Measurements from ENCODE around the gene SALL1.

Gene SALL1

DNA sequence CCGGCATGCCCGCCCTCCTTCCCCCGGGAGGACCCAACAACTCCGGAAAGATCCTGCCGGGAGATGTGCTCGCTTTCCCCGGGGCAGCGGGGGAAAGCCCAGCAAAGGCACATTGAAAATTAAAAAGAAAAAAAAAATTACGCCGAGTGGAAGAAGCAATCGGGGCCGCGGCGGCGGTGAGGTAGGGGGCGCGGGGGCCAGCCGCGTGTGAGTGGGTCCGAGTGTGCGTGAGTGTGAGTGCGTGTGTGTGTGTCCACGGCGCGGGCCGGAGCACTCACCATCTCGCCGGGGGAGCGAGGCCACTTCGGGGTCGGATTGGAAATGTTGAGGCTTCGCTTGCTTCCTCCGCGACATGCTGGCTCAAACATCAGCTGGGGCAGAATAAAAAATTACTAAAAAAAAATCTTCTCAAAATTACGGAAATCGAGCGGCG lies at the start of gene SALL1:
Gene SALL1 (minus strand): TSS at position 383 of the 433 bp plus-strand sequence. CDS start 29 bp downstream, at position 354.
- DNase-seq (ENCODE audit: low read depth in 2 of 2): no peak

DNA sequence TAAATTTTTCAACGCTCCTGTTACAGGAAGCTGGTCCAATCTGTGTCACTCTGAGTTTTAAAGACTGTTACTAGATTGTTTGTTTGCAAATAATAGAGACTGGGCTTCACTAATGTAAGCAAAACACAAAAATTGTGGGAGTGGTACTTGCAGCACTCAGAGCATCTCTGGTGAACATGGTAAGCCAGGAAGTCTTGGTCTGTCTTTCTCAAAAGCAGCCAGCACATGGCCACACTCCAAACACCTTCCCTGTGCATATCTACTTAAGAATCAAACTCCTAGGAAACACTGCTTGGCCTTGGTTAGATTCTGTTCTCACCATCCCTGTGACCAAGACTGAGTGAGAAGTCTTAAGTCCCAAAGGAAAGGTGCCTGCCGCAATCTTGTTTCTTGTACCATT lies 49.7 kb upstream of the SALL1 start:
- no peak for DNase-seq (ENCODE audit: low read depth in 2 of 2)

DNA sequence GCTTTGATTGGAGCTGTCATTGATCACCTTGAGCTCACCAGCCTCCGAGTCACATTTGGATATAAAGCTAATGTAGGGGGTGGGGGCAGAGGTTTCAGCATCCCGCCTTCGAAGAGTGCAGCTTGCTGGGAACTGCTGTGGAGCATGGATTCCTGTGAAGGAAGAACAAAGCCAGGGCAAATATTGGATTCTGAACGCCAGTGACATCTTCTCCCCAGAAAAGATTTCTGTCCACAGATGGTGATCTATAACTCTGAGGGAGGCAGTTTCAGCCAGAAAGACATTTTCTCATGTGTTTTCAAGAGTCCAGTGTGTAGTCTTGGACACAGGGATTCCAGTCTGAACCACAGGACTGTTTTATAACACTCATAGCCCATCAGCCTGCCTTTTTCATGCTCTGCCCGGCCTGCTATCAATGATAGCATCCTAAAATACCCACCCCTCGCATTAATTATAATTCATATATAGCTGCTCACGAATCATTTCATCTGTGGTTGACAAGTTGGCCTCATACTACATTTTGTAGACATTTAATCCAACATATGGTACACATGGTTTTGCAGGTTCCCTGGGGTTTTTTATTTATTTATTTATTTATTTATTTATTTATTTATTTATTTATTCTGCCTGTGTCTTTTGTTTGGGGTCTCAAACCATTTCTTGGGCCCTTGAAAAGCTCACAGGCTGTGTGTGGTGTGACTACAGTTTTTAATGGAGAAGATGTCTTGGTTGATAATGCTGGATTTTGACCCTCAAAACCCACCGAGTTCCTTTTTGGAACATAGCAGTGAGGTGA lies 47.1 kb upstream of the SALL1 start:
- no peak for DNase-seq (ENCODE audit: low read depth in 2 of 2)

DNA sequence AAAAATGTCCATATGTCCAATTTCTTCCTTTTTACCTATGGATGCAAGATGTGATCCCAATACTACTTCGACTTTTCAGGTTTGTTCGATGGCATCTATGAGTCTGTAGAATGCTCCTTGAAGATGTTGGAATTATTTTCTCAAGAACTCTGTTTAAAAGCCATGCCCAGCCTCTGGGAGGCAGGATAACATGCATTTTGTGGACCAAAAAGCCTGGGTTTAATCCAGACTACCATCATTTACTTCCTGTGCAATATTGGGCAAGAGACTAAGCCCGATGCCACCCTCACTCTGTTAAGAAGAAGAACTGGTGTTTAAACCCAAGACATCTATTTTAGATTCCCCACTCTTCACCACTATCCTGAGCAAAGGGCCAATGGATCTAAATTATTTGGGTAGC lies 42.8 kb upstream of the SALL1 start:
- DNase-seq (ENCODE audit: low read depth in 2 of 2): no peak

DNA sequence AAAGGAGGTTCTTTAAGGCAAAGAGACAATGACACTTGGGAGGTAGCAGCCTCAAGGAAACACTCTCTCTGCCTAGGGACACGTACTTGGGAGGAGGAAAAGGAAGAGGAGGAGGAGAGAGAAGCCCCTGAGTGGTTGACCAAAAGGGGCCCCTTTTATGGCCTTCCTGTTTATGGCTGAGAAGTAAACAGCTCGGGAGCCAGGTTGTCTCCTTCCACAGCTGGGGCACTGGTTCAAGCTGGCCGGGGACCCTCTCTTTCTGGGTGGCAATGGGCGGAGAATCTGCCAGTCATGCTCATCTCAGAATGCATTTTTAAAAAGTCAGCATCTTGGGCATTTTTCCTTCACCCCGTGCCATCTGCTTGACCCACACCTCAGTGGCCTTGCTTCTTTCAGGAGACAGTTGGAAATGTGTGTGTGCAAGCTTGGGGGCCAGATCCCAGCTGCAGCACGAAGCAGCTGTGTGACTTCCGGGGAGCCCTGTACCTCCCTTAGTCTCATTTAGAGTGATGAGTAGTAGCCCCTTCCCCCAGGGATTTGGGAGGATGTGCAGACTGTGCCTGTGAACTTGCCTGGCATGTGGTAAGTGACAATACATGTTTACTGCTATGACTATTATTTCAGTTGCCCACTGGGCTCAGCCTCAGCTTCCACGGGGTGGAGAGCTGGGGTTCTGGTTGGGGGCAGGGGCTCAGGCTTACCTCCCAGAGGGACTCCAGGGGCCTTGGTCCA lies 33.8 kb upstream of the SALL1 start:
- no peak for DNase-seq (ENCODE audit: low read depth in 2 of 2)

DNA sequence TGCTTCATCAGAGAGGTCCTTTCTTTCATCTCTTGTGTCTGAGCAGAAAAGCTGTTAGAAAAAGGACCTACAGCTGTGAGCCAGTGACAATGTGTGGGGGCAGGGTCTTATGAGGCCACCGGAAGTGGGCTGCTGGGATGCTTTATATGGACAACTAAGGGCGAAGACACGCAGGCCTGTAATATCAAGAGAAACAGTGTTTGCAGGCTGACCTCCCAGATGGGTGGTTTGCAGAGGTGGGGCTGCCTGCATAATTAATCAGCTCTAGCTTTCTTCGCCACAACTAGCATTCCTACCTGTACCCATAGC lies 30.4 kb upstream of the SALL1 start:
- DNase-seq (ENCODE audit: low read depth in 2 of 2): no peak

DNA sequence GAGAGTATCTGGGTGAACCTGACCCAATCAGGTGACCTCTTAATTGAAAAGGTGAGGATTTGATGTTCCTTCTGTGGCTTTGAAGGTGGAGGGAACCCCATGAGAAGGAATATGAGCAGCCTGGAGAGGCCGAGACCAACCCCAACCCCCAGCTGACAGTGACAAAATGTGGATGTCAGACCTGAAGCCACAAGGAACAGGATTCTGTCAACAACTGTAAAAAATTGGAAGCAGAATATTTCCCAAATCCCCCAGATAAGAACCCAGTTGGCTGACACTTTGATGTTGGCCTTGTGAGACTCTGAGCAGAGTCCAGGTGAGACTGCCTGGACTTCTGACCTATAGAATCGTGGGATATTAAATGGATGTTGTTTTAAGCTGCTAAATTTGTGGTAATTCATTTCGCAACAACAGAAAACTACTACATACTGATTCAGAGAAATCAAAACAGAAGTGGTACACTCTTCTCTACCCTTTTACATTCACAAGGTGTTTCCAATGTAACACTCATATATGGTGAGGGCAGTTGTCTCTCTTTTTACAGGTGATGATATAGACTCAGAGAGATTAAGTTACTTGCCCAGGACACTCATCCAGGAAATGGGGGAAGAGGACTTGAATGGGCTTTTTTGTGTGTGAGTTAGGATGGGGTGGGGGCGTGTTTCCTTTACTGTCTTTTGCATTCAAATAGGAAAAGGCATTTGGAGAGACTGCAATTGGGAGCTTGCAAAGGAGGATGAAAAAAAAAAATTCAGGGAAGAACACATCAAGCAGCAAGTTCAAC lies 29.8 kb upstream of the SALL1 start:
- no peak for DNase-seq (ENCODE audit: low read depth in 2 of 2)

DNA sequence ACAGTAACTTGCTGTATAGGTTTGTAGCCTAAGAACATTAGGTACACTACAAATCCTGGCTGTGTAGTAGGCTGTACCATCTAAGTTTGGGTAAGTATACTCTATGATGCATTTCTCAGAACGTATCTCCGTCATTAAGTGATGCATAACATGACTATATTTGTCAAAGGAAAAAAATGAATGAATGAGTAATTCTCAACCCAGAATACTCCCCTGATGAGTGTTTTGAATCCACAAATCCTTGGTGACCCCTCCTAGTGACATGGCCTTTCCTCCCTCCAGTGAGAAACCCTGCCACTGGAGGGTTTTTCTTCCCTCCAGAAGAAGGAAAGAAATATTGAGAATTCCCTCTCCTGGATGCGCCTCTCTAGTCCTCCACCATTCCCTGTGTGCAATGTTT lies 24.0 kb upstream of the SALL1 start:
- no peak for DNase-seq (ENCODE audit: low read depth in 2 of 2)

DNA sequence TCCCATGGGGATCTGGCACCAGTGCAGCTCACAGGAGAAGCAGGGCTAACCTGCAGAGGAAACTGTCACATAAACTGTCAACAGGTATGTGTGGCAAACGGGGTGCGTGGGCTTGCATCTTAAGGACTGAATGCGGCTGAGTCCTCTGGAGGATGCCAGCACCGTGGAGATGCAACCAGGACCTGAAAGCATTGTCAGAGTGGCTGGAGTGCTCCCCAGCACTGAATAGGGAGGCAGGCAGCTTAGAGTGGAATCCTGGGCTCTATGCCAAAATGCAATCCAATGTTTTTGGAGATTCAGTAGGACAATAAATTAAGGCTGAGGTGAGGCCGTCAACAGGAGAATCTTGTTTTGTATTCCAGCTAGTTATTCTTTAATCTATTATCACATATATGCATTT lies 21.3 kb upstream of the SALL1 start:
- DNase-seq (ENCODE audit: low read depth in 2 of 2): no peak

DNA sequence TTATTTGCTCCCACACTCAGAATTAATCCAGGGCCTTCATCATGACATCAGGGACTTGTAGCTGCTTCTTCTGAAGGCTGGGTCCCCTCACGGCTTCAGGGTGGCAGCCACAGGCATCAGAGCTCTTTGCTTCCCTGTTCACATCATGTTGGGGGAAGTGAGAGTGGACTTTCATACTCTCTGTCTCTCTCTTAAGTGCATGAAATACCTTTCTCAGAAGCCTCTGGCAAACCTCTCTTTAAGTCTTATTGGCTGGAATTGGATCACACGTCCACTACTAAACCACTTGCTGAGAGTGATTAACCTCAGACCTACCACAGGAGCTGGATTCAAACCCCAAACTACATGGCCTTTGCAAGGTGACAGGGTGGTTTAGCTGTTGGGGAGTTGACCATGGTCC lies 17.7 kb upstream of the SALL1 start:
- no peak for DNase-seq (ENCODE audit: low read depth in 2 of 2)

DNA sequence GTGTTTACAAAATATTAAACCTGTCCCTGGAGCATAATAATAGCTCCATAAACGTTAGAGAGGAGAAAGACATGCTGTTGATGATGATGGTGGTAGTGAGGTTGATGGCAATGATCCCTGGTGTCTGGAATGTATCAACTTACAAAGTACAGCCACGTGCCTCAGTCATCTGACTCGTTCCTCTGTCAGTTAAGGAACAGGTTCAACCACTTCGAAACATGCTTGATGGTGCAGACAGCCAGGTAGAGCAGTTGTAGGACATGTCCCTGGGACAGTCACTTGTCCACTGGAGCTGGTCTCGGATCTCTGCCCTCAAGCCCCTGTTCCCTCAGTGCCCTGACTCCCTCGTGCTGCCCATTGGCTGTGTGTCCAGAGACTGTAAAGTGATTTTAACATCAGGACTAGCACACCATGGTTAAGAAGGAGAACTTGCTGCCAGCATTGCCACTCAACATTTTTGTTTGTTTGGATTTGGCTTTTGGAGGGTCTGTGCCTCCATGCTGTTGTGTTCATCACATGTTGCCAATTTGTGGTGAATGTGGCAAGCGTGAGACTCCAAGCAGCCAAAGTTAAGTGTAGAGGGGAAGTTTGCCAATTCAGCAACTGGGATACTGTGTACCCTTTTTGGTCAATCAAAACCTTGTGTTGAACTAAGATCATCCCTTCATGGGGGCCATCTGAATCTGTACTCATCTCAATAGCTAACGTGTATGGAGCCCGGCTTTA lies 16.3 kb upstream of the SALL1 start:
- no peak for DNase-seq (ENCODE audit: low read depth in 2 of 2)

DNA sequence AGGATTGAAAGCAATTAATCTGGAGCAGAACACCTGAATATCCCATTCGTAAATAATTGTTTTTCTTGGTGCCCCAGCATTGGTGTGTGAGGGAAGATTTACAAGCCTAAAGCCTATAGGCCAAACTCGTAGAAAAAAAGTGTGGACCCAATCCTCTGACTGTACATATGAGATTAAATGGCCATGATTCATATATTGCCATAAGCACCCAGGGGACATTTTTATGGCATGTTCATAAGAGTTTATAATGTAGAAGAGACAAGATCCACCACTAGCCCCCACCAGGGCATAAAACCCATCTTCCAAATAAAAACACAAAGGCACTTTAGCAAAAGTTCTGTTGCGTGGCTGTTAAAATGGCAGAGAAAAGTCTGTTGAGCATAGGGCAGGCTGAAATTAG lies 15.5 kb upstream of the SALL1 start:
- no peak for DNase-seq (ENCODE audit: low read depth in 2 of 2)

DNA sequence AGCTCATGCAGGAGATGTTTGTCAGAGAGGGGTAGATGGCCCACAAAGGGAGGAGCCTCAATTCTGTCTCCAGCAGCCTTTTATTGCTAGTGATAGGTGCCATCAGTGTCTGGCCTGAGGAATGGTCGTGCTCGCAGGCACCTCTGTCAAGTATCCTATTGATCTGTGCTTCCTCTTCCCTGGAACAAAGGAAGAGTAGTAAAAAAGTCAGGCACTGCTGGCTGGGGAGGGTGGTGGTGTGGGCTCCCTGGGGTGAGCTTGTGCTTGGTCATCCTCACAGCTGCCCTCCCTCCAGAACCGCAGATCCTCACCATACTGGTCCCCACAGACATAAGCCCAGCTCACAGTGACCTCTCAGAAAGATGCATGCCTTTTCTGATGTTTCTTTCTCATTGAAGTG lies 15.0 kb upstream of the SALL1 start:
- DNase-seq (ENCODE audit: low read depth in 2 of 2): no peak

DNA sequence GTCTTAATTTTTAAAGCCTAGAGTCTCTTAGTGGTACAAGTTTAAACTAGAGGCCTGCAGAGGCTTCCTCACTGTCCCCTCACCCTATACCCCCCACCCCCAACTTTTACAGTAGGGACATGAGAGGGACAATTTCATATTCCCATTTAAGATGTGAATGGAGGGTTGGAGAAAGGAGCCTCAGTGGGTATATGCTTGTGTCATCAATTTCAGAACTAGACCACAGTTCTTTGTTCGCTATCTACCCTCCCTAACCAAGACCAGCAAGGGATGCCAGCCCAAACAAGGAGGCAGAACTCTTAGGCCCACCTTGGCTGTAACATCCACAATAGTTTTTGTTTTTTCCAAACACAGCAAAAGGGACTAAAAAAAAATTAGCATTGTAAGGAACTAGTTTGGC lies 14.0 kb upstream of the SALL1 start:
- no peak for DNase-seq (ENCODE audit: low read depth in 2 of 2)

DNA sequence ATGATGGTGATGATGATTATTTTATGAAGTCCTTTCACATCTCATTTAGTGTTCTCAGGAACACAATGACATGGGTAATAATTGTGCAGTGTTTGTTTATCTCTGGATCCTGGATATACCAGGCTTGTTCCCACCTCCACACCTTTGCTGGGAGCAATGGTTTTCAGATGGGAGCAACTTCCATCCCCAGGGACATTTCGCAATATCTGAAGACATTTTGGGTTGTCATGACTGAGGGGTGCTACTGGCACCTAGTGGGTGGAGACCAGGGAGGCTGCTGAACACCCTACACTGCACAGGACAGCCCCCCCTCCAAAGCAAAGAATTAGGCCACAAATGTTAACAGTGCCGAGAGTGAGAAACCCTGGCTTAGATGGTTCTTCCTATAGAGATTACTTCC lies 13.5 kb upstream of the SALL1 start:
- no peak for DNase-seq (ENCODE audit: low read depth in 2 of 2)

DNA sequence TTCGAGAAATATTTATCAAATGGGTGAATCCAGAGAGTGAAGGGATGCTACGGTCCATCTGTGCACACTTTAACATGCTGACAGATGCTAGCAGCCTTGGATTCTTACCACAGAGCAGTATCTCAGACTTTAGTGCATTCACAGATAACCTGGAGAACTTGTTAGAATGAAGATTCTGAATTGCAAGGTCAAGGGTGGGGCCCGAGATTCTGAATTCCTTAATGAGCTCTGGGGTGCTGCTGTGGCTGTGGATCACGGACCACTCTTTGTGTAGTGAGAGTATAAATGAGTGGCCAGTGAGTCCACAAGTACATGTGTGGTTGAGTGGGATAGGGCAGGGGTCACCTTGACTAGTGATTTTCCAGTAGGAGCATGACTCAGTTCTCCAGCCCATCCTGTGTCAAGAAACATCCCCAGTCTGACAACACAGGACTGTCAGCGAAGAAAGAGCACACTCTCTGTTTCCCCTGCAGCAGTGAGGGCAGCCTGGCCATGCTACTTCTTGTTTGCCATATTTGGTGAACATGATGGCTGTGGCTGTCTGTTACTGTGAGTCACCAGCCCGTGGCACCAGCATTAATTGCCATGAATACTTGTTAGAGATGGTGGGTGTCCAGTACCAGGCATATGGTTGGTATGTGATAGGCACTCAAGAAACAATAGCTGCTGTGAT lies 13.0 kb upstream of the SALL1 start:
- no peak for DNase-seq (ENCODE audit: low read depth in 2 of 2)

DNA sequence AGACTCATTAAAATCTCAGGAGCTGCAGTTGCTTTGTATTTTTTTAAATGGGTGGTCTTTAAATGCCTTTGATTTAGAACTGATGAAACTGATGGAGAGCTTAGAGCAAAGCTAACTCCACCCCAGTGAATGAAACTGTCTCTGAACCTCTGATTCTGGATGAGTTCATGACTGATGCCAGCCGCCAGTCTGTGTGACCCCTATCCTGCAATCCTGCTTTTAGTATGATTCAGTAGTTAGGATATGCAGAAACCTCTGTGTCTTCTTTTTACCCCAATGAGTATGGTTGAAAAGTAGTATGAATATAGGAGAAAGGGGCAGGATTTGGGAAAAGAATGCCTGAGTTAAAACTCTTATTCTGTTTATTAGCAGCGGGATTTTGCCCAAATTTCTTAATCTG lies 12.3 kb upstream of the SALL1 start:
- DNase-seq (ENCODE audit: low read depth in 2 of 2): no peak

DNA sequence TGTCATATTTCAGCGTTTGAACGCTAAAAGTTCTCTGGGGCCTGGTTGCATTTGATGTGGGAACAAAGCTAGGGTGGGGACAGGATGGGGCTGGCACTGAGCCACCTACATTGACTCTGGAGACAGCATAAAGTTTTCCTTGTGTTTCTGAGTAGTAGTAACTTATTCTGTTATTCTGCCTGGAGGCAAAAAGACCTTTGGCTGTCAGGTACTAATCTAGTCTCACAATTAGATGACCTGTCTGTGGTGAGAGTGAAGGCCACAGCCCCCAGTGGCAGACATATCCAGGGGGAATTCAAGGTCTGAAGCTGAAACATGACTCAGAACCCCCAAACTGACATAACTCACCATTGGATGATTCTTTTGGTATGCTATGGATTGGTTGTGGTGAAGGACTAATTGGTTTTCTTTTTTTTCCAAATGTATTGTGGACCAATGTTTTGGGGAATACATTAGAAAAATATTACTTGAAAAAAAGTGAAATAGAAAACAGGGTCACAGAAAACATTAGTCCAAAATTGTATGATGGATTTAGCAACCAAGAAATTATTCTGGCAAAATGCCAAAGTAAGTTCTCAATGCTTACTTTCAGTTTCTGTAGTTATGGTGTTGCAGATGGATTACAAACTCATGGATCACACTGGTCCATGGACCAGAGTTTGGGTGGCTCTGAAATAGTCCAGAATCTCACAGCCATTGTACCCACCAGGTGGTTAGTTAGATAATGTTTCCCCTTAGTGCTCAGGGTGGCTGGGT lies 10.5 kb upstream of the SALL1 start:
- no peak for DNase-seq (ENCODE audit: low read depth in 2 of 2)

DNA sequence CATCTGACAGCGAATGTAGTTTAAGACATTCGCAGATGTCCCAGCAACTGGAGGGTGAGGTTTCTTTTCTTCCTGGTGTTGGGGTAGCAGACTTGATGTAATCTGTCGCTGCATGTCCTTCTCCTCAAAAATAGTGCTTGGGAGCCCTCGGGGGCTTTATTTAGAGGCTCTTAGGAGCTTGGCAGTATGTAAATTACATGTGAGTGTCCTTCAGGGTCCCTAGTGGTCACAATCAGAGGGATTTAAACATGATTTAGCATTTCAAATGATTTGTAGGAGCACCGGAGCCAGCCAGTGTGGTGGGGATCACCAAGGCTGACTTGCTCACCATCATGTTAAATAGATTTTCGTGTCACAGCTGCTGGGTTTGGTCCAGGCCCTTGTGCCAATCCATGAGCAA lies 8.8 kb upstream of the SALL1 start:
- DNase-seq (ENCODE audit: low read depth in 2 of 2): no peak

DNA sequence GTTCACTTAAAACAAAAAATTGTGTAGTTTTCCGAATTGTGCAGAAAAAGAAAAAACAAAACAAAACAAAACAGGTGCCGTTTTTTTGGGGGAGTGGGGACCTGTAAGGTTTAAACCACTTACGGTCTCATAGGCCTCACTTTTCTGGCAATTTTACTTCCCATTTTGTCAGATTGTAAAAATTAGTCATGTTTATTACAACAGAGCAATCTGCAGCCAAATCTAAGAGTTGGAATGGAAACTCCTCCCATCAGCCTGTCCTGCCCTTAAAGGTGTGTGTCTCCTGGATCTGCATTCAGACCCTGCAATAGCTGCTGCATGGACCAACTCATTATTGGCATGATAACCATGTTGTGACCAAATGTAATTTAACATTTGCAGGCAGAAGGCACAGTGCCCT lies 8.2 kb upstream of the SALL1 start:
- no peak for DNase-seq (ENCODE audit: low read depth in 2 of 2)

DNA sequence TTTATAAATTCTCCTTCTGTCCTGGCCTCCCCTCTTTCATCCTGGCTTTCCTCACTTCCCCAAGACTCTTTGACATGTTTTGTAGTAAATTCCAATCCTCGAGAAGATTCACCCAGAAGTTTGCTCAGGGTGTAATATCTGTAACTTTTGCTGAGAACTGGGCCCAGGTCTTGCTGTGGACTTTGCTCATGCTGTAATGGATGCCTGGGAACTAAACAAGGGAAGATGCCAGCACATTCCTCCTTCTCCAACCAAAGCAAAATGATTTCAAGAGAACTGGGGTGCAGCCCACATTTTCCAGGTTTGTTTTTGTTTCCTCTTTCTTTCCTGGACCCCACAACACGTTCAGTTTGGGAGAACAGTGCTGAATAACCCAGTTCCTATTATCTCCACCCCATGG lies 6.6 kb upstream of the SALL1 start:
- no peak for DNase-seq (ENCODE audit: low read depth in 2 of 2)

Data from activated CD8-positive, alpha-beta memory T cell treated with anti-CD3 and anti-CD28 coated beads for 4 hours (primary cell).